HCT116 (cell line): ENCODE results near the gene DUS4L.

Experiments
- CTCF ChIP-seq, 3 experiments: fragments of 200-600 bp in 1 of 3; sonication (generic) in 1 of 3; IDR thresholded peaks in 2 of 3; conservative IDR thresholded peaks in 1 of 3; 2 replicates each; pipeline ENCODE4 v1.5.1; 2012 to 2017; ENCODE audit warnings: low read depth in 2 of 3, low read length in 2 of 3, antibody characterized with exemption in 1 of 3, borderline replicate concordance in 1 of 3, control low read depth in 1 of 3, mild to moderate bottlenecking in 1 of 3, mixed read lengths in 1 of 3, mixed run types in 1 of 3, moderate library complexity in 1 of 3; ENCODE audit not compliant: insufficient read depth in 1 of 3
- ELF1 ChIP-seq: IDR thresholded peaks from 2 replicates; pipeline ENCODE4 v1.6.1; 2012; ENCODE audit warnings: low read depth, borderline replicate concordance
- EZH2 ChIP-seq: fragments of 200-600 bp; sonication (generic); IDR thresholded peaks from 2 replicates; pipeline ENCODE4 v1.6.1; 2017; ENCODE audit warnings: antibody characterized with exemption, mixed run types
- POLR2AphosphoS5 ChIP-seq: IDR thresholded peaks from 2 replicates; pipeline ENCODE4 v1.6.1; 2011; ENCODE audit warnings: mild to moderate bottlenecking, low read depth, low read length, moderate library complexity
- REST ChIP-seq: IDR thresholded peaks from 2 replicates; pipeline ENCODE4 v1.6.1; 2012; ENCODE audit warnings: low read depth
- SIN3A ChIP-seq: IDR thresholded peaks from 2 replicates; pipeline ENCODE4 v1.6.1; 2012; ENCODE audit warnings: low read depth
- YY1 ChIP-seq: IDR thresholded peaks from 2 replicates; pipeline ENCODE4 v1.6.1; 2011; ENCODE audit warnings: low read length, low read depth, moderate library complexity, mild to moderate bottlenecking; ENCODE audit not compliant: insufficient replicate concordance; ENCODE audit errors: extremely low read depth

GRCh38 chr7:107588529-107589130 is 24.9 kb downstream of the DUS4L start:
- TF ChIP-seq EZH2, result no peak
- TF ChIP-seq YY1, result no peak
- TF ChIP-seq POLR2AphosphoS5, result no peak
- no peak for TF ChIP-seq CTCF (IDR thresholded peaks at IDR 0.05 in 2 of 3, conservative IDR thresholded peaks at IDR 0.05 in 1 of 3; ENCODE audit: borderline replicate concordance in 1 of 3, insufficient read depth in 1 of 3, low read depth in 2 of 3, low read length in 2 of 3)
- TF ChIP-seq ELF1, result no peak
- TF ChIP-seq REST, result no peak
- TF ChIP-seq SIN3A, result no peak
